Measurements from ENCODE around the gene NAPSA. TPM values are rescaled to one million over a fixed set of nuclear protein-coding genes. Genes with fewer than 3 reads are reported as not detected.

The NAPSA gene
- total RNA-seq, 4 donors from 2014 or later = 0.46 to 3.4 (median 1.5) TPM

GRCh38 chr19:50325310-50326100 is 39.9 kb downstream of the NAPSA start:
- Histone ChIP-seq H3K9me3 (no peaks in the 10 kb centered on the region), H3K4me3 (replicated peaks in 1 of 3) (peak overlapping the region in 1 of 3 donors; percentile 17), H3K27ac (no peak overlapping the region), H3K36me3 (peaks cover 0 to 8% of the 10 kb centered on the region in 2 donors), H3K4me1 (peaks cover 33 to 38% of the 10 kb centered on the region in 2 donors), H3K27me3 (no peaks in the 10 kb centered on the region)
- TF ChIP-seq POLR2A (IDR thresholded peaks at IDR 0.05) (peak in 1 of 2 donors; percentile 27), CTCF (IDR thresholded peaks at IDR 0.05) (peak in 1 of 6 experiments; percentile 11)
- DNase-seq = peak; percentile 80 to 83
- intact Hi-C loops (cut with DNase I) = no loop called here
- WGBS, 2 donors = 4 to 5% methylated on average over 15 to 18 of the region's 48 CpGs

GRCh38 chr19:50324331-50324730 is 41.1 kb downstream of the NAPSA start:
- H3K9me3 ChIP-seq = no peaks in the 10 kb centered on the region
- H3K4me3 ChIP-seq (replicated peaks in 1 of 3) = no peak overlapping the region
- TF ChIP-seq POLR2A (IDR thresholded peaks at IDR 0.05) = no peak
- WGBS, 2 donors = 81 to 84% methylated on average over 11 of the region's 11 CpGs
- intact Hi-C loops (cut with DNase I) = no loop called here
- no peak for DNase-seq
- H3K4me1 ChIP-seq = peaks cover 23 to 29% of the 10 kb centered on the region in 2 donors
- no peaks in the 10 kb centered on the region for H3K27me3 ChIP-seq
- peaks cover 0 to 8% of the 10 kb centered on the region in 2 donors for H3K36me3 ChIP-seq
- no peak overlapping the region for H3K27ac ChIP-seq

- Histone ChIP-seq H3K36me3 (peaks cover 0 to 8% of the 10 kb centered on the region in 2 donors), H3K27me3 (no peaks in the 10 kb centered on the region), H3K4me3 (replicated peaks in 1 of 3) (no peak overlapping the region), H3K9me3 (no peaks in the 10 kb centered on the region), H3K27ac (no peak overlapping the region), H3K4me1 (peaks cover 23 to 29% of the 10 kb centered on the region in 2 donors)
- 89 to 93% methylated on average over 8 to 12 of the region's 12 CpGs for WGBS, 2 donors
- TF ChIP-seq CTCF (IDR thresholded peaks at IDR 0.05) = no peak
- TF ChIP-seq POLR2A (IDR thresholded peaks at IDR 0.05) = no peak
- DNase-seq = no peak
- intact Hi-C loops (cut with DNase I) = no loop called here
Measured at GRCh38 chr19:50323782-50324133, 41.7 kb downstream of the NAPSA start.

GRCh38 chr19:50322931-50323781 is 42.3 kb downstream of the NAPSA start:
- Histone ChIP-seq H3K4me3 (replicated peaks in 1 of 3) (no peak overlapping the region), H3K36me3 (peaks cover 0 to 8% of the 10 kb centered on the region in 2 donors), H3K9me3 (no peaks in the 10 kb centered on the region), H3K27me3 (no peaks in the 10 kb centered on the region), H3K4me1 (peaks cover 23 to 29% of the 10 kb centered on the region in 2 donors), H3K27ac (no peak overlapping the region)
- DNase-seq = no peak
- 94 to 96% methylated on average over 35 to 42 of the region's 55 CpGs for WGBS, 2 donors
- intact Hi-C loops (cut with DNase I) = no loop called here
- TF ChIP-seq CTCF (IDR thresholded peaks at IDR 0.05) (no peak), POLR2A (IDR thresholded peaks at IDR 0.05) (no peak)

- 88 to 89% methylated on average over 12 of the region's 12 CpGs for WGBS, 2 donors
- H3K27me3 ChIP-seq = no peaks in the 10 kb centered on the region
Measured at GRCh38 chr19:50322234-50322633, 43.2 kb downstream of the NAPSA start.

More at GRCh38 chr19:50322234-50322633, 43.2 kb downstream of the NAPSA start:
- Histone ChIP-seq H3K9me3 (no peaks in the 10 kb centered on the region), H3K4me3 (replicated peaks in 1 of 3) (no peak overlapping the region), H3K4me1 (peaks cover 15 to 21% of the 10 kb centered on the region in 2 donors), H3K27ac (no peak overlapping the region), H3K36me3 (peaks cover 0 to 8% of the 10 kb centered on the region in 2 donors)
- intact Hi-C loops (cut with DNase I) = no loop called here
- TF ChIP-seq CTCF (IDR thresholded peaks at IDR 0.05) = no peak
- TF ChIP-seq POLR2A (IDR thresholded peaks at IDR 0.05) = no peak
- DNase-seq = no peak
